ENCODE measurements around the gene ZNF865. TPM values are rescaled to one million over a fixed set of nuclear protein-coding genes. Genes with fewer than 3 reads are reported as not detected.

Gene ZNF865
- total and polyA plus RNA-seq, 2 of the 4 experiments (the other 2 are of a cell fraction) = under 0.01 to 4.6 TPM

- Histone ChIP-seq H3K4me3 (ENCODE audit: insufficient read depth, low read depth, low read length) (peak overlapping the region; percentile 79), H4K91ac (ENCODE audit: insufficient read depth, low read depth, low read length) (no peak overlapping the region), H3K79me1 (ENCODE audit: low read depth in 1 of 2, low read length in 2 of 2) (peaks cover 0 to 23% of the 10 kb centered on the region in 2 experiments; a peak in 2 of 4 replicates), H4K5ac (ENCODE audit: low read depth, low read length) (no peak overlapping the region), H3K4me2 (ENCODE audit: low read depth, low read length) (peak overlapping the region; percentile 92), H3K9me1 (ENCODE audit: insufficient read depth, low read length) (peaks cover 13% of the 10 kb centered on the region), H3K56ac (ENCODE audit: extremely low read depth, insufficient read depth, low read length) (no peak overlapping the region), H2BK20ac (ENCODE audit: low read depth, low read length) (no peak overlapping the region), H3K9ac (ENCODE audit: low read depth, low read length) (peak overlapping the region; percentile 81), H4K8ac (ENCODE audit: low read depth in 2 of 2, low read length in 2 of 2) (no peak overlapping the region), H3K27me3 (ENCODE audit: control insufficient read depth, insufficient read depth, low read length) (no peaks in the 10 kb centered on the region), H2BK15ac (ENCODE audit: low read depth, low read length) (no peak overlapping the region), H3K4ac (ENCODE audit: low read depth, low read length) (no peak overlapping the region), H3K9me3 (ENCODE audit: control insufficient read depth, insufficient read depth, low read length) (no peaks in the 10 kb centered on the region), H4K20me1 (ENCODE audit: insufficient read depth, low read length) (peaks cover 69% of the 10 kb centered on the region), H3K4me1 (ENCODE audit: control insufficient read depth, insufficient read depth, low read length) (peaks cover 10% of the 10 kb centered on the region), H2AK5ac (ENCODE audit: low read depth, low read length) (no peak overlapping the region), H2BK5ac (ENCODE audit: low read depth, low read length, poor library complexity, severe bottlenecking) (no peak overlapping the region), H3K18ac (ENCODE audit: low read depth, low read length) (no peak overlapping the region), H2AK9ac (replicated peaks; ENCODE audit: low read depth, low read length, poor library complexity) (no peak overlapping the region), H3K14ac (replicated peaks; ENCODE audit: low read depth, low read length) (no peak overlapping the region), H2AFZ (replicated peaks; ENCODE audit: low read length, poor library complexity) (no peak overlapping the region), H3K23ac (ENCODE audit: low read depth, low read length) (peak overlapping the region; percentile 70), H3K36me3 (ENCODE audit: control insufficient read depth, insufficient read depth, low read length) (peaks cover 27% of the 10 kb centered on the region), H2BK120ac (ENCODE audit: low read depth, low read length) (no peak overlapping the region), H3K27ac (ENCODE audit: insufficient read depth, low read length) (no peak overlapping the region)
- CTCF ChIA-PET = interaction anchor here (1.3 kb wide), 1 partner anchor 15 kb away, joined by 5 read pairs; no protein-coding TSS in a partner anchor
- dilution Hi-C loops (cut with HindIII; ENCODE audit: low sequenced_read_pairs, unreplicated experiment) = no loop called here
- no peak for ATAC-seq (ENCODE audit: low read depth)
- no peak for DNase-seq
- TF ChIP-seq BHLHE40 (IDR thresholded peaks at IDR 0.05; ENCODE audit: low read depth, low read length) (no peak), USF2 (IDR thresholded peaks at IDR 0.05; ENCODE audit: low read depth, low read length) (no peak), MXI1 (IDR thresholded peaks at IDR 0.05; ENCODE audit: borderline replicate concordance, low read depth, low read length) (no peak), CHD1 (IDR thresholded peaks at IDR 0.05; ENCODE audit: low read depth, low read length) (no peak), SMC3 (IDR thresholded peaks at IDR 0.05; ENCODE audit: low read depth, low read length) (no peak), POLR2A (IDR thresholded peaks at IDR 0.05; ENCODE audit: low read depth, low read length) (no peak)
- POLR2A ChIA-PET (ENCODE audit: unreplicated experiment) = no interaction called here
- intact Hi-C loops (cut with micrococcal nuclease) = no loop called here
- BruUV-seq (replicated peaks) = no TSS peak
- in situ Hi-C loops (cut with MboI; ENCODE audit: low sequenced_read_pairs) = loop anchor here (25.0 kb wide), 2 partner anchors 1194 to 1519 kb away; partner anchors contain the start of genes CDC42EP5, CNOT3 and LENG9
- no CpG with 5 or more reads among the region's 7 CpGs for WGBS, 2 experiments (ENCODE audit: extremely low coverage in 2 of 2, insufficient read length in 1 of 2)
Measured at GRCh38 chr19:55656552-55656951, 51.1 kb downstream of the ZNF865 start.

All from IMR-90 (cell line).